Endothelial cell of umbilical vein (primary cell): Measurements from ENCODE around the gene TSHZ3. TPM values are rescaled to one million over a fixed set of nuclear protein-coding genes. Genes with fewer than 3 reads are reported as not detected.

ENCODE experiments used
- BruUV-seq: library from RNA; stranded (reverse); fragments of 400-500 nt; replicated peaks from 2 replicates; lab custom pipeline; 2021; lab: Mats Ljungman, UMichigan
- CTCF ChIA-PET: fragments of 300-600, 350-600 bp; sonication (Branson Sonifier 250); formaldehyde crosslinking; loops from one replicate; lab custom pipeline; 2021; ENCODE audit warnings: antibody characterized with exemption, inconsistent platforms; lab: Charles Lee
- POLR2A ChIA-PET: fragments of 300-600, 350-600 bp; sonication (Branson Sonifier 250); formaldehyde crosslinking; loops from one replicate; lab custom pipeline; 2021; ENCODE audit warnings: antibody characterized with exemption, inconsistent platforms; lab: Charles Lee
- DNase-seq: peaks from one replicate; pipeline ENCODE4 v3.0.0-alpha.2; 2011; ENCODE audit warnings: low read depth, low spot score
- FAIRE-seq: peaks from 2 replicates; lab custom pipeline; 2011; peaks lifted over from hg19 to GRCh38; lab: Jason Lieb, UNC
- H2AFZ ChIP-seq: 2 replicates; pipeline ENCODE4 v1.6.0; 2012; ENCODE audit warnings: low read depth, low read length, control low read depth, inconsistent platforms
- H3K27ac ChIP-seq: 2 replicates; pipeline ENCODE4 v1.5.1; 2011; ENCODE audit warnings: low read depth, mild to moderate bottlenecking, control low read depth, low read length, moderate library complexity; ENCODE audit not compliant: insufficient read depth
- H3K27me3 ChIP-seq, 2 experiments: 2 replicates each; pipeline versions ENCODE4 v1.6.0 to v1.6.1; 2011; ENCODE audit warnings: low read length in 2 of 2, mixed read lengths in 1 of 2; ENCODE audit not compliant: control insufficient read depth in 2 of 2, insufficient read depth in 2 of 2
- H3K36me3 ChIP-seq, 2 experiments: 2 replicates in 1 of 2; 3 replicates in 1 of 2; pipeline ENCODE4 v1.5.1; 2011; ENCODE audit warnings: low read length in 2 of 2, mild to moderate bottlenecking in 1 of 2, moderate library complexity in 1 of 2; ENCODE audit not compliant: control insufficient read depth in 2 of 2, insufficient read depth in 2 of 2; ENCODE audit errors: extremely low read depth in 1 of 2
- H3K4me1 ChIP-seq: 3 replicates; pipeline ENCODE4 v1.5.1; 2011; ENCODE audit warnings: mild to moderate bottlenecking, low read length; ENCODE audit not compliant: control insufficient read depth, insufficient read depth; ENCODE audit errors: extremely low read depth
- H3K4me2 ChIP-seq: 2 replicates; pipeline ENCODE4 v1.6.1; 2011; ENCODE audit warnings: low read length, control low read depth, mixed read lengths; ENCODE audit not compliant: insufficient read depth
- H3K4me3 ChIP-seq, 3 experiments: fragments of 200-600 bp in 1 of 3; sonication (generic), shearing (Covaris generic) in 1 of 3; replicated peaks in 1 of 3; 2 replicates each; pipeline ENCODE4 v1.5.1; 2011 to 2016; ENCODE audit warnings: control low read depth in 3 of 3, low read length in 3 of 3, mild to moderate bottlenecking in 2 of 3, inconsistent platforms in 1 of 3, low read depth in 1 of 3, moderate library complexity in 1 of 3; ENCODE audit not compliant: insufficient read depth in 1 of 3
- H3K79me2 ChIP-seq: 2 replicates; pipeline ENCODE4 v1.6.0; 2012; ENCODE audit warnings: low read length, inconsistent platforms; ENCODE audit not compliant: control insufficient read depth, insufficient read depth
- H3K9ac ChIP-seq: replicated peaks from 2 replicates; pipeline ENCODE3; 2011; ENCODE audit warnings: low read length, control low read depth; ENCODE audit not compliant: insufficient read depth; ENCODE audit errors: extremely low read depth
- H3K9me1 ChIP-seq: replicated peaks from 3 replicates; pipeline ENCODE4 v1.6.0; 2011; ENCODE audit warnings: mild to moderate bottlenecking, low read length; ENCODE audit not compliant: control insufficient read depth, insufficient read depth; ENCODE audit errors: extremely low read depth
- H3K9me3 ChIP-seq: replicated peaks from 2 replicates; pipeline ENCODE4 v1.5.1; 2012; ENCODE audit warnings: low read length, inconsistent platforms; ENCODE audit not compliant: control insufficient read depth, insufficient read depth
- H4K20me1 ChIP-seq: replicated peaks from 2 replicates; pipeline ENCODE3; 2011; ENCODE audit warnings: mild to moderate bottlenecking, low read length; ENCODE audit not compliant: control insufficient read depth, insufficient read depth; ENCODE audit errors: extremely low read depth
- EZH2 ChIP-seq: IDR thresholded peaks from 2 replicates; pipeline ENCODE4 v1.6.1; 2012; ENCODE audit warnings: borderline replicate concordance, low read depth, mild to moderate bottlenecking, moderate library complexity, low read length, inconsistent platforms; ENCODE audit not compliant: severe bottlenecking
- FOS ChIP-seq: IDR thresholded peaks from 2 replicates; pipeline ENCODE4 v1.6.1; 2011; ENCODE audit warnings: mild to moderate bottlenecking, low read length, moderate library complexity, borderline replicate concordance; ENCODE audit not compliant: insufficient read depth
- GATA2 ChIP-seq: IDR thresholded peaks from 2 replicates; pipeline ENCODE4 v1.7.0; 2011; ENCODE audit warnings: low read depth, mild to moderate bottlenecking, moderate library complexity, mixed read lengths, low read length; ENCODE audit not compliant: insufficient read length, insufficient read depth
- JUN ChIP-seq: IDR thresholded peaks from 2 replicates; pipeline ENCODE4 v1.6.1; 2011; ENCODE audit warnings: borderline replicate concordance, low read depth; ENCODE audit not compliant: insufficient read length, insufficient read depth
- MAX ChIP-seq: IDR thresholded peaks from 2 replicates; pipeline ENCODE4 v1.6.1; 2011; ENCODE audit not compliant: insufficient read depth, insufficient read length
- MYC ChIP-seq: IDR thresholded peaks from one replicate; pipeline ENCODE4 v1.6.1; 2011; ENCODE audit warnings: mild to moderate bottlenecking, low read depth, low read length
- POLR2A ChIP-seq: IDR thresholded peaks from 2 replicates; pipeline ENCODE4 v1.6.1; 2012; ENCODE audit warnings: low read depth, mild to moderate bottlenecking, control low read depth, low read length
- POLR2AphosphoS5 ChIP-seq: IDR thresholded peaks from 2 replicates; pipeline ENCODE4 v1.6.1; 2012; ENCODE audit warnings: low read depth, mild to moderate bottlenecking, control low read depth, low read length, moderate library complexity; ENCODE audit not compliant: insufficient read depth
- dilution Hi-C: fragments of 300-500 bp; cut with MboI; formaldehyde crosslinking; loops from one replicate; pipeline ENCODE4 v1.15.0; 2019; ENCODE audit warnings: low sequenced_read_pairs; ENCODE audit not compliant: extremely low pct_ligation_motif_present
- intact Hi-C: fragments of 100-400 bp; cut with micrococcal nuclease; formaldehyde crosslinking; loops from one replicate; pipeline ENCODE4 v1.10.0; 2022
- polyA plus RNA-seq, 4 experiments: library from polyadenylated mRNA; depleted of rRNA in 3 of 4; stranded (reverse) in 3 of 4; unstranded in 1 of 4; fragments of >200 nt; gene quantifications; 2 replicates each; pipeline versions ENCODE4 v1.2.1 to v1.2.3, GENCODE V29; 2011 to 2012; ENCODE audit warnings: missing spikeins in 1 of 4
- total RNA-seq: library from RNA; stranded (reverse); gene quantifications from 2 replicates; pipeline ENCODE4 v1.2.3, GENCODE V29; 2021
- TF ChIP-seq, protein P1 (sequence below), 2 donors: IDR thresholded peaks; 1 replicate in 1 of 2; 2 replicates in 1 of 2; pipeline ENCODE4 v1.5.1; 2011; ENCODE audit warnings: low read length in 2 of 2, mild to moderate bottlenecking in 2 of 2, moderate library complexity in 2 of 2, control low read depth in 1 of 2, inconsistent platforms in 1 of 2, low read depth in 1 of 2; ENCODE audit not compliant: insufficient read depth in 1 of 2; ENCODE audit errors: extremely low read depth in 1 of 2

The TSHZ3 gene
- total and polyA plus RNA-seq, 2 donors (not counting 3 experiments of a cell fraction or from before 2014, with no cell fraction given): 1.2 to 6.2 TPM

GRCh38 chr19:31285744-31286143 lies 63.5 kb downstream of the TSHZ3 start:
- dilution Hi-C loops: no loop called here
- no peaks in the 10 kb centered on the region for H3K79me2 ChIP-seq
- no peaks in the 10 kb centered on the region for H3K9me3 ChIP-seq
- no peak overlapping the region for H3K9ac ChIP-seq
- CTCF ChIA-PET: no interaction called here
- no peak for FAIRE-seq
- intact Hi-C loops: no loop called here
- TF ChIP-seq EZH2 (no peak), POLR2A (no peak), POLR2AphosphoS5 (no peak), FOS (no peak), MAX (no peak), MYC (no peak), GATA2 (no peak), JUN (no peak)
- TF ChIP-seq, protein P1, sequence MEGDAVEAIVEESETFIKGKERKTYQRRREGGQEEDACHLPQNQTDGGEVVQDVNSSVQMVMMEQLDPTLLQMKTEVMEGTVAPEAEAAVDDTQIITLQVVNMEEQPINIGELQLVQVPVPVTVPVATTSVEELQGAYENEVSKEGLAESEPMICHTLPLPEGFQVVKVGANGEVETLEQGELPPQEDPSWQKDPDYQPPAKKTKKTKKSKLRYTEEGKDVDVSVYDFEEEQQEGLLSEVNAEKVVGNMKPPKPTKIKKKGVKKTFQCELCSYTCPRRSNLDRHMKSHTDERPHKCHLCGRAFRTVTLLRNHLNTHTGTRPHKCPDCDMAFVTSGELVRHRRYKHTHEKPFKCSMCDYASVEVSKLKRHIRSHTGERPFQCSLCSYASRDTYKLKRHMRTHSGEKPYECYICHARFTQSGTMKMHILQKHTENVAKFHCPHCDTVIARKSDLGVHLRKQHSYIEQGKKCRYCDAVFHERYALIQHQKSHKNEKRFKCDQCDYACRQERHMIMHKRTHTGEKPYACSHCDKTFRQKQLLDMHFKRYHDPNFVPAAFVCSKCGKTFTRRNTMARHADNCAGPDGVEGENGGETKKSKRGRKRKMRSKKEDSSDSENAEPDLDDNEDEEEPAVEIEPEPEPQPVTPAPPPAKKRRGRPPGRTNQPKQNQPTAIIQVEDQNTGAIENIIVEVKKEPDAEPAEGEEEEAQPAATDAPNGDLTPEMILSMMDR (IDR thresholded peaks at IDR 0.05; ENCODE audit: extremely low read depth in 1 of 2, insufficient read depth in 1 of 2, low read depth in 1 of 2, low read length in 2 of 2): no peak
- H2AFZ ChIP-seq: no peak overlapping the region
- no peaks in the 10 kb centered on the region for H3K27me3 ChIP-seq
- H3K27ac ChIP-seq: no peak overlapping the region
- H3K9me1 ChIP-seq: no peaks in the 10 kb centered on the region
- DNase-seq: no peak
- no peak overlapping the region for H3K4me3 ChIP-seq
- POLR2A ChIA-PET: no interaction called here
- H4K20me1 ChIP-seq: no peaks in the 10 kb centered on the region
- no peaks in the 10 kb centered on the region for H3K4me1 ChIP-seq
- H3K4me2 ChIP-seq: no peak overlapping the region
- H3K36me3 ChIP-seq: no peaks in the 10 kb centered on the region
- BruUV-seq: no TSS peak
